ENCODE results near the gene MRPL45. TPM values are rescaled to one million over a fixed set of nuclear protein-coding genes. Genes with fewer than 3 reads are reported as not detected.

Gene MRPL45
- total RNA-seq, 1 experiment from 2014 or later, result 40.4 TPM

- H3K27ac ChIP-seq, result no peak overlapping the region
- DNase-seq (ENCODE audit: low read depth in 1 of 2, low spot score in 2 of 2), result no peak
- no peaks in the 10 kb centered on the region for H3K4me1 ChIP-seq (replicated peaks)
- no peak overlapping the region for H3K4me3 ChIP-seq
- H3K9me3 ChIP-seq (replicated peaks), result no peaks in the 10 kb centered on the region
- 0 out of 2 replicates have a peak, but pooled peaks cover 5% of the 10 kb centered on the region for H3K27me3 ChIP-seq (replicated peaks)
- H3K36me3 ChIP-seq, result no peaks in the 10 kb centered on the region
These were observed 33.1 kb downstream of the MRPL45 start for GRCh38 chr17:38329808-38330730.

GRCh38 chr17:38330941-38331411 is 34.0 kb downstream of the MRPL45 start:
- Histone ChIP-seq H3K4me3 (no peak overlapping the region), H3K4me1 (replicated peaks) (no peaks in the 10 kb centered on the region), H3K27ac (no peak overlapping the region), H3K9me3 (replicated peaks) (no peaks in the 10 kb centered on the region), H3K27me3 (replicated peaks) (0 out of 2 replicates have a peak, but pooled peaks cover 5% of the 10 kb centered on the region), H3K36me3 (no peaks in the 10 kb centered on the region)
- no peak for DNase-seq (ENCODE audit: low read depth in 1 of 2, low spot score in 2 of 2)

GRCh38 chr17:38332735-38333134 is 35.8 kb downstream of the MRPL45 start:
- Histone ChIP-seq H3K27me3 (replicated peaks) (0 out of 2 replicates have a peak, but pooled peaks cover 5% of the 10 kb centered on the region), H3K36me3 (no peaks in the 10 kb centered on the region), H3K9me3 (replicated peaks) (no peaks in the 10 kb centered on the region), H3K4me1 (replicated peaks) (no peaks in the 10 kb centered on the region), H3K4me3 (no peak overlapping the region), H3K27ac (no peak overlapping the region)
- no peak for DNase-seq (ENCODE audit: low read depth in 1 of 2, low spot score in 2 of 2)

- DNase-seq (ENCODE audit: low read depth in 1 of 2, low spot score in 2 of 2), result no peak
- no peaks in the 10 kb centered on the region for H3K36me3 ChIP-seq
- H3K27ac ChIP-seq, result no peak overlapping the region
- H3K9me3 ChIP-seq (replicated peaks), result no peaks in the 10 kb centered on the region
- H3K4me1 ChIP-seq (replicated peaks), result no peaks in the 10 kb centered on the region
- H3K27me3 ChIP-seq (replicated peaks), result 0 out of 2 replicates have a peak, but pooled peaks cover 5% of the 10 kb centered on the region
- no peak overlapping the region for H3K4me3 ChIP-seq
These were observed 36.8 kb downstream of the MRPL45 start for GRCh38 chr17:38333635-38334295.

- H3K4me3 ChIP-seq, result no peak overlapping the region
- H3K9me3 ChIP-seq (replicated peaks), result no peaks in the 10 kb centered on the region
- no peaks in the 10 kb centered on the region for H3K4me1 ChIP-seq (replicated peaks)
- H3K36me3 ChIP-seq, result no peaks in the 10 kb centered on the region
- H3K27me3 ChIP-seq (replicated peaks), result 0 out of 2 replicates have a peak, but pooled peaks cover 5% of the 10 kb centered on the region
- no peak for DNase-seq (ENCODE audit: low read depth in 1 of 2, low spot score in 2 of 2)
- H3K27ac ChIP-seq, result no peak overlapping the region
These were observed 37.8 kb downstream of the MRPL45 start for GRCh38 chr17:38334480-38335364.

- no peaks in the 10 kb centered on the region for H3K36me3 ChIP-seq
- H3K9me3 ChIP-seq (replicated peaks), result no peaks in the 10 kb centered on the region
- H3K27me3 ChIP-seq (replicated peaks), result 0 out of 2 replicates have a peak, but pooled peaks cover 2% of the 10 kb centered on the region
- DNase-seq (ENCODE audit: low read depth in 1 of 2, low spot score in 2 of 2), result no peak
- no peak overlapping the region for H3K27ac ChIP-seq
- H3K4me3 ChIP-seq, result no peak overlapping the region
- H3K4me1 ChIP-seq (replicated peaks), result no peaks in the 10 kb centered on the region
These were observed 39.9 kb downstream of the MRPL45 start for GRCh38 chr17:38336838-38337237.

- H3K27ac ChIP-seq, result no peak overlapping the region
- no peaks in the 10 kb centered on the region for H3K9me3 ChIP-seq (replicated peaks)
- DNase-seq (ENCODE audit: low read depth in 1 of 2, low spot score in 2 of 2), result no peak
- no peaks in the 10 kb centered on the region for H3K4me1 ChIP-seq (replicated peaks)
- H3K4me3 ChIP-seq, result no peak overlapping the region
- H3K27me3 ChIP-seq (replicated peaks), result no peaks in the 10 kb centered on the region
- no peaks in the 10 kb centered on the region for H3K36me3 ChIP-seq
These were observed 41.1 kb downstream of the MRPL45 start for GRCh38 chr17:38338053-38338452.

GRCh38 chr17:38338535-38338934 is 41.6 kb downstream of the MRPL45 start:
- no peaks in the 10 kb centered on the region for H3K9me3 ChIP-seq (replicated peaks)
- no peaks in the 10 kb centered on the region for H3K4me1 ChIP-seq (replicated peaks)
- no peaks in the 10 kb centered on the region for H3K36me3 ChIP-seq
- DNase-seq (ENCODE audit: low read depth in 1 of 2, low spot score in 2 of 2), result no peak
- no peak overlapping the region for H3K27ac ChIP-seq
- H3K27me3 ChIP-seq (replicated peaks), result no peaks in the 10 kb centered on the region
- H3K4me3 ChIP-seq, result no peak overlapping the region

- no peaks in the 10 kb centered on the region for H3K27me3 ChIP-seq (replicated peaks)
- DNase-seq (ENCODE audit: low read depth in 1 of 2, low spot score in 2 of 2), result no peak
- no peaks in the 10 kb centered on the region for H3K4me1 ChIP-seq (replicated peaks)
- no peaks in the 10 kb centered on the region for H3K36me3 ChIP-seq
- no peak overlapping the region for H3K27ac ChIP-seq
- no peaks in the 10 kb centered on the region for H3K9me3 ChIP-seq (replicated peaks)
- H3K4me3 ChIP-seq, result no peak overlapping the region
These were observed 42.9 kb downstream of the MRPL45 start for GRCh38 chr17:38339891-38340290.

GRCh38 chr17:38341035-38341721 is 44.2 kb downstream of the MRPL45 start:
- Histone ChIP-seq H3K4me3 (no peak overlapping the region), H3K9me3 (replicated peaks) (no peaks in the 10 kb centered on the region), H3K27ac (no peak overlapping the region), H3K4me1 (replicated peaks) (no peaks in the 10 kb centered on the region), H3K36me3 (no peaks in the 10 kb centered on the region), H3K27me3 (replicated peaks) (no peaks in the 10 kb centered on the region)
- no peak for DNase-seq (ENCODE audit: low read depth in 1 of 2, low spot score in 2 of 2)

GRCh38 chr17:38342886-38343607 is 46.1 kb downstream of the MRPL45 start:
- Histone ChIP-seq H3K27me3 (replicated peaks) (no peaks in the 10 kb centered on the region), H3K27ac (no peak overlapping the region), H3K36me3 (no peaks in the 10 kb centered on the region), H3K4me3 (no peak overlapping the region), H3K9me3 (replicated peaks) (no peaks in the 10 kb centered on the region), H3K4me1 (replicated peaks) (no peaks in the 10 kb centered on the region)
- DNase-seq (ENCODE audit: low read depth in 1 of 2, low spot score in 2 of 2), result no peak

GRCh38 chr17:38343608-38344419 is 46.8 kb downstream of the MRPL45 start, which contains the start of gene GPR179:
Gene GPR179, minus strand, starts transcription at chr17:38343956. Its CDS starts 167 bp downstream, at chr17:38343789.
- Histone ChIP-seq H3K36me3 (no peaks in the 10 kb centered on the region), H3K27me3 (replicated peaks) (no peaks in the 10 kb centered on the region), H3K4me3 (no peak within 1 kb of the TSS), H3K9me3 (replicated peaks) (no peaks in the 10 kb centered on the region), H3K27ac (no peak within 1 kb of the TSS), H3K4me1 (replicated peaks) (no peaks in the 10 kb centered on the region)
- DNase-seq (ENCODE audit: low read depth in 1 of 2, low spot score in 2 of 2), result no peak
